ENCODE measurements around the gene SPTBN1.
"Not testable (repeated sequence)": the region's sequence is repeated elsewhere in the genome, so short reads cannot be mapped to it uniquely, and the experiment has no call there.

SPTBN1 gene

GRCh38 chr2:54692556-54692955 lies 236.4 kb downstream of the SPTBN1 start:
- no peak for DNase-seq (ENCODE audit: extremely low spot score)
- ChIA-PET CTCF (no interaction called here), POLR2A (interaction anchor here (0.5 kb wide), 1 partner anchor 85 kb away, joined by 3 read pairs; no protein-coding TSS in a partner anchor)
- no peak for TF ChIP-seq SUZ12 (IDR thresholded peaks at IDR 0.05)
- no peak for TF ChIP-seq FOXK2 (IDR thresholded peaks at IDR 0.05)
- TF ChIP-seq SP1 (IDR thresholded peaks at IDR 0.05): no peak
- no peak for TF ChIP-seq FOXA1 (IDR thresholded peaks at IDR 0.05)
- no peak for TF ChIP-seq TARDBP (IDR thresholded peaks at IDR 0.05)
- no peak for TF ChIP-seq LEF1 (IDR thresholded peaks at IDR 0.05; ENCODE audit: borderline replicate concordance)
- TF ChIP-seq ZNF384 (IDR thresholded peaks at IDR 0.05): no peak
- TF ChIP-seq FOXM1 (IDR thresholded peaks at IDR 0.05; ENCODE audit: borderline replicate concordance): no peak
- no peak for TF ChIP-seq NFRKB (IDR thresholded peaks at IDR 0.05)
- no peak for TF ChIP-seq ARNT (IDR thresholded peaks at IDR 0.05)
- TF ChIP-seq PKNOX1 (IDR thresholded peaks at IDR 0.05): no peak
- TF ChIP-seq BHLHE40 (IDR thresholded peaks at IDR 0.05; ENCODE audit: borderline replicate concordance): no peak
- no peak for TF ChIP-seq ELF4 (IDR thresholded peaks at IDR 0.05)
- no peak for TF ChIP-seq HDGF (IDR thresholded peaks at IDR 0.05; ENCODE audit: borderline replicate concordance)
- no peak for TF ChIP-seq L3MBTL2 (conservative IDR thresholded peaks at IDR 0.05)
- TF ChIP-seq CTBP1 (IDR thresholded peaks at IDR 0.05; ENCODE audit: borderline replicate concordance): no peak

- no peak for DNase-seq (ENCODE audit: extremely low spot score)
- TF ChIP-seq PKNOX1 (IDR thresholded peaks at IDR 0.05): no peak
- TF ChIP-seq ZNF384 (IDR thresholded peaks at IDR 0.05): no peak
- no peak for TF ChIP-seq CTBP1 (IDR thresholded peaks at IDR 0.05; ENCODE audit: borderline replicate concordance)
- TF ChIP-seq HDGF (IDR thresholded peaks at IDR 0.05; ENCODE audit: borderline replicate concordance): no peak
- TF ChIP-seq ARNT (IDR thresholded peaks at IDR 0.05): no peak
- no peak for TF ChIP-seq L3MBTL2 (conservative IDR thresholded peaks at IDR 0.05)
- TF ChIP-seq FOXK2 (IDR thresholded peaks at IDR 0.05): no peak
- no peak for TF ChIP-seq BHLHE40 (IDR thresholded peaks at IDR 0.05; ENCODE audit: borderline replicate concordance)
- no peak for TF ChIP-seq SUZ12 (IDR thresholded peaks at IDR 0.05)
- no peak for TF ChIP-seq SP1 (IDR thresholded peaks at IDR 0.05)
- TF ChIP-seq TARDBP (IDR thresholded peaks at IDR 0.05): no peak
- TF ChIP-seq FOXM1 (IDR thresholded peaks at IDR 0.05; ENCODE audit: borderline replicate concordance): no peak
- TF ChIP-seq LEF1 (IDR thresholded peaks at IDR 0.05; ENCODE audit: borderline replicate concordance): no peak
- no peak for TF ChIP-seq ELF4 (IDR thresholded peaks at IDR 0.05)
- TF ChIP-seq NFRKB (IDR thresholded peaks at IDR 0.05): no peak
- TF ChIP-seq FOXA1 (IDR thresholded peaks at IDR 0.05): no peak
- ChIA-PET POLR2A (no interaction called here), CTCF (interaction anchor here (0.7 kb wide), 1 partner anchor 9 kb away, joined by 4 read pairs; no protein-coding TSS in a partner anchor)
Observed at GRCh38 chr2:54695378-54695777, 239.3 kb downstream of the SPTBN1 start.

- TF ChIP-seq BHLHE40 (IDR thresholded peaks at IDR 0.05; ENCODE audit: borderline replicate concordance) (no peak), L3MBTL2 (conservative IDR thresholded peaks at IDR 0.05) (no peak)
- ChIA-PET POLR2A (no interaction called here), CTCF (interaction anchor here (1.4 kb wide), 1 partner anchor 32 kb away, joined by 4 read pairs; no protein-coding TSS in a partner anchor)
- DNase-seq (ENCODE audit: extremely low spot score): no peak
Observed at GRCh38 chr2:54697934-54698333, 241.8 kb downstream of the SPTBN1 start.

GRCh38 chr2:54698926-54699325 lies 242.8 kb downstream of the SPTBN1 start:
- POLR2A ChIA-PET; CTCF ChIA-PET; DNase-seq (ENCODE audit: extremely low spot score): not testable (repeated sequence)

- POLR2A ChIA-PET: no interaction called here
- TF ChIP-seq ELF4 (IDR thresholded peaks at IDR 0.05): no peak
- TF ChIP-seq FOXA1 (IDR thresholded peaks at IDR 0.05): no peak
- no peak for TF ChIP-seq L3MBTL2 (conservative IDR thresholded peaks at IDR 0.05)
- no peak for TF ChIP-seq SUZ12 (IDR thresholded peaks at IDR 0.05)
- no peak for TF ChIP-seq CTBP1 (IDR thresholded peaks at IDR 0.05; ENCODE audit: borderline replicate concordance)
- no peak for TF ChIP-seq FOXK2 (IDR thresholded peaks at IDR 0.05)
- no peak for TF ChIP-seq PKNOX1 (IDR thresholded peaks at IDR 0.05)
- TF ChIP-seq FOXM1 (IDR thresholded peaks at IDR 0.05; ENCODE audit: borderline replicate concordance): no peak
- no peak for TF ChIP-seq ZNF384 (IDR thresholded peaks at IDR 0.05)
- no peak for DNase-seq (ENCODE audit: extremely low spot score)
- CTCF ChIA-PET: no interaction called here
Observed at GRCh38 chr2:54699665-54700064, 243.5 kb downstream of the SPTBN1 start.

GRCh38 chr2:54701029-54701428 lies 244.9 kb downstream of the SPTBN1 start:
- ChIA-PET CTCF (no interaction called here), POLR2A (no interaction called here)
- DNase-seq (ENCODE audit: extremely low spot score): no peak
- TF ChIP-seq SUZ12 (IDR thresholded peaks at IDR 0.05) (no peak), PKNOX1 (IDR thresholded peaks at IDR 0.05) (no peak), FOXK2 (IDR thresholded peaks at IDR 0.05) (no peak), FOXM1 (IDR thresholded peaks at IDR 0.05; ENCODE audit: borderline replicate concordance) (no peak), HDGF (IDR thresholded peaks at IDR 0.05; ENCODE audit: borderline replicate concordance) (no peak), FOXA1 (IDR thresholded peaks at IDR 0.05) (no peak), ZNF384 (IDR thresholded peaks at IDR 0.05) (no peak), SP1 (IDR thresholded peaks at IDR 0.05) (no peak), ARNT (IDR thresholded peaks at IDR 0.05) (no peak), CTBP1 (IDR thresholded peaks at IDR 0.05; ENCODE audit: borderline replicate concordance) (no peak), TARDBP (IDR thresholded peaks at IDR 0.05) (no peak), BHLHE40 (IDR thresholded peaks at IDR 0.05; ENCODE audit: borderline replicate concordance) (no peak), L3MBTL2 (conservative IDR thresholded peaks at IDR 0.05) (no peak), NFRKB (IDR thresholded peaks at IDR 0.05) (no peak), ELF4 (IDR thresholded peaks at IDR 0.05) (no peak), LEF1 (IDR thresholded peaks at IDR 0.05; ENCODE audit: borderline replicate concordance) (no peak)

All from HEK293T (cell line).